Coronary artery (tissue), 2 donors: Measurements from ENCODE around the gene FANCB.
A peak's percentile ranks its signal among the peaks of the same experiment; 100 is the strongest.

Source experiments
- DNase-seq: peaks from one replicate; pipeline ENCODE4 v3.0.0-alpha.2; 2017; ENCODE audit warnings: low spot score
- H3K27ac ChIP-seq, 2 donors: fragments of 200-600 bp; sonication (generic); one replicate each; pipeline ENCODE4 v1.5.1; 2016 to 2019
- H3K4me3 ChIP-seq: fragments of 200-600 bp; sonication (generic); 2 replicates; pipeline ENCODE4 v1.5.1; 2016; ENCODE audit warnings: mild to moderate bottlenecking, moderate library complexity
- TF ChIP-seq, protein P1 (sequence below): fragments of 200-600 bp; sonication (generic); IDR thresholded peaks from one replicate; pipeline ENCODE4 v1.5.1; 2019; ENCODE audit warnings: antibody characterized with exemption

The FANCB gene

DNA sequence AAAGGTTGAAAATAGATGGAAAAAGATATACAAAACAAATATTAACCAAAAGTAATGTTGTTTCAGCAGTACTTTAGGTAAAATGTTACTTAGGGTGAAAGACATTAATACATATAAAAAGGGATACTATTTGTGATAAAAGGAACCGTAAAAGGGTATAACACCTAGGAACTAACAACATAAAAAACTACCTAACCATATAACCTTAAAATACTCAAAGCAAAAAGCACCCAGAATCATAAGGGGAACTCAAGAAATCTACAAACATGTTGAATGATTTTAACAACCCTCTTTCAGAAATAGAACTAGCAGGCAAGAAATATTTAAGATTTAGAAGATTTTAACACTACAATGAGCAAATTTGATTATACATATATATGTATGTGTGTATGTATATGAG is 11.8 kb upstream of the FANCB start:
- no peak overlapping the region for H3K27ac ChIP-seq
- DNase-seq, result no peak
- TF ChIP-seq, protein P1, sequence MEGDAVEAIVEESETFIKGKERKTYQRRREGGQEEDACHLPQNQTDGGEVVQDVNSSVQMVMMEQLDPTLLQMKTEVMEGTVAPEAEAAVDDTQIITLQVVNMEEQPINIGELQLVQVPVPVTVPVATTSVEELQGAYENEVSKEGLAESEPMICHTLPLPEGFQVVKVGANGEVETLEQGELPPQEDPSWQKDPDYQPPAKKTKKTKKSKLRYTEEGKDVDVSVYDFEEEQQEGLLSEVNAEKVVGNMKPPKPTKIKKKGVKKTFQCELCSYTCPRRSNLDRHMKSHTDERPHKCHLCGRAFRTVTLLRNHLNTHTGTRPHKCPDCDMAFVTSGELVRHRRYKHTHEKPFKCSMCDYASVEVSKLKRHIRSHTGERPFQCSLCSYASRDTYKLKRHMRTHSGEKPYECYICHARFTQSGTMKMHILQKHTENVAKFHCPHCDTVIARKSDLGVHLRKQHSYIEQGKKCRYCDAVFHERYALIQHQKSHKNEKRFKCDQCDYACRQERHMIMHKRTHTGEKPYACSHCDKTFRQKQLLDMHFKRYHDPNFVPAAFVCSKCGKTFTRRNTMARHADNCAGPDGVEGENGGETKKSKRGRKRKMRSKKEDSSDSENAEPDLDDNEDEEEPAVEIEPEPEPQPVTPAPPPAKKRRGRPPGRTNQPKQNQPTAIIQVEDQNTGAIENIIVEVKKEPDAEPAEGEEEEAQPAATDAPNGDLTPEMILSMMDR, result no peak

DNA sequence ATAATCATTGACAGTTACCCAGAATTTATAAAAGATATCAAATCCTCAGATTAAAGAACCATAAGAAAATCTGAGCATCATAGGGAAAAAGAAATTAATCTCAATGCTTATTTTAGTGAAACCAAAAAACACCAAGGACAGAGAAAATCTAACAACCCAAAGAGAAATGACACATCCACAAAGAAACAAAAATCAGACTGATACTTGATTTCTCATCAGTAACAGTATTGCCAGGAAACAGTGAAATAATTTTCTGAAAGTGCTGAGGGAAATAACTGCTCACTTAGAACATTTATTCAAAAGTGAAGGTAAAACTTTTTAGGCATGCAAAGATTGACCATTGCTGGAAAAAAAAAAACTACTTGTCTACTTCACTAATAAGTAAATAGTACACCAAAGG is 11.0 kb upstream of the FANCB start:
- Histone ChIP-seq H3K4me3 (no peak overlapping the region), H3K27ac (no peak overlapping the region)
- no peak for DNase-seq
- TF ChIP-seq, protein P1, result no peak

More for the DNA sequence above, 11.8 kb upstream of the FANCB start:
- H3K4me3 ChIP-seq, result no peak overlapping the region

DNA sequence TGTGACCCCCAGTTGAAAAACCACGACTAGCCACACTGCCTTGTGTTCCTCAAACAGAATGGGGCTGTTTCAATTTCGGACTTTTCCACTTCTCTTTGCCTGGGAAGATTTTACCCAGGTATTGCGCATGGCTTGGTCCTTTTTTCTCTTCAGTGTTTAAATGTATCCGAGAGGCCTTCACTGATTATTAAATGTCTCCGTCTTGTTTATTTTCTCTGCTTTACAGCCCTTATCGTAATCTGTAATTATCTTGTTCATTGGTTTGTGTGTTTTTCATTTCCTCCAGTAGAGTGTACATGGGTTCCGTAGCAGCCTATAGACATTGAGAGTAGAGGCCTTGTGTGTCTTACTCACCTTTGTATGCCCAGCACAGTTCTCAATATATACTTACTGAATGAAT is 2.8 kb upstream of the FANCB start:
- DNase-seq, result no peak
- TF ChIP-seq, protein P1, result no peak
- Histone ChIP-seq H3K27ac (no peak overlapping the region), H3K4me3 (no peak overlapping the region)

DNA sequence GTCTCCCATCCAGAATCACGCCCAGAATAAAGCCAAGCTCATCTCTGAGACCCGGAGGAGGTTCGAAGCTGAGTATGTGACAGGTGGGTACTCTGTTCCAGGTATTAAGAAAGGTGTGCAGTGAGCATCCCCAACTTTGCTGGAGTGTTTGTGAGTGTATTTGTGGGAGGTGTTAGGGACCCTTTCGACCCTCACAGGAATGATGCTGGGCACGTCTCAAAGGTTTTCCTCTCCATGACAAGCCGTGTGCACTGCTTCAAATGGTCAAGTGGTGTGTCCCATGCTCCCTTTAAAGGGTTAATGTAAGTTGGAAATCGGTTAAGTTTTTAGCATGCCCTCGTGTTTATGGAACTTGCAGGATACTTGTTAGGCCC is 794 bp upstream of the FANCB start:
- Histone ChIP-seq H3K27ac (peak overlapping the region; percentile 57 to 85), H3K4me3 (peak overlapping the region; percentile 75)
- no peak for DNase-seq
- TF ChIP-seq, protein P1, result no peak

DNA sequence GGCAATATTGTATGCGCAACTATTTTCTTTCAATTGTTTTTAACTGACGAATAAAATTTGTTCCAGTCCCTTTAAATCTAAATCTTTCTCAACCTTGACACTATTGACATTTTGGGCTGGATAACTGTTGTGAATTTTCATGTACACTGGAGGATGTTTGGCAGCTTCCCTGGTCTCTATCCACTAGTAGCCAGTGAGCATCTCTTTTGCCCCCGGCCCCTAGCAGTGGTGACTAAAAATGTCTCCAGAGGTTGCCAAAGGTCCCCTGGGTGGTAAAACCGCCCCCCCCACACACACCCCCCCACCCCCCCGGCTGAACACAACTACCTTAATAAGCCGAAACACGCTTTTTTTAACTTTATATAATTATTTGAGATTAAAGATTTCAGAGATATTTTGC is 514 bp downstream of the FANCB start:
- TF ChIP-seq, protein P1, result no peak
- peak overlapping the region; percentile 67 for H3K4me3 ChIP-seq
- no peak overlapping the region for H3K27ac ChIP-seq
- DNase-seq, result no peak

DNA sequence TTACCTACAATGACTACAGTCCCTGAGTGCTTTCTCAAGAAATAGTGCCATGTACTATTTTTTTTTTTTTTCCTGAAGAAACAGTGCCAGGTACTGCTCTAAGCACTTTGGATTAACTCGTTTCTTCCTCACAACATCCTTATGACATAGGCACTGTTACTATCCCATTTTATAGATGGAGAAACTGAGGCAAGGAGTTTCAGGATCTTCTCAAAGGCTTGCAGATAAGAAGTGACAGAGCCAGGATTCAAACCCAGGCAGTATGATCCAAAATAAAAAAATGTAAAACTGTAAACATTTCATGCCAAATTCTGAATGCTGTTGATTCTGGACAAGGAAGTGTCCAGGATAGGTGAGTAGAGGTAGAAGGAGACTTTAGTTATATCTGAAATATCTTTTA is 1.1 kb downstream of the FANCB start:
- DNase-seq, result no peak
- Histone ChIP-seq H3K4me3 (no peak overlapping the region), H3K27ac (no peak overlapping the region)
- TF ChIP-seq, protein P1, result no peak

DNA sequence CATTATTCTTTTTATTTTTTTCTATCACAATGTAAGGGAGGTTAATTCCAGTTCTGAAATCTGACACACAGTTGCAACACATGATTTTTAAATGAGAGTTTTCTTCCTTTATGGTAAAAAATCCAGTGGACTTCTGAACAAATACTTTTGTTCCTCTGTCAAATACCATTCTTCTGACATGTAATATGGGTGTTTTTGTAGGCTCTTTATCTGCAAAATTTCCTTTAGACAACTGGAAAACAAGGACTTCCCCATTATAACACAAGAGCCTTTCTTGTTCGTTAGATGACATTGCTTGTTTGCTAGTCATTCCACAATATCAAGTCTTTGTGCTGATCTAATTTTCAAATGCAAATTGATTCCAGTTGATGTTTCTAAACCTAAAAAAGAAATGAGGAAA is 7.7 kb downstream of the FANCB start:
- Histone ChIP-seq H3K27ac (no peak overlapping the region), H3K4me3 (no peak overlapping the region)
- no peak for DNase-seq
- TF ChIP-seq, protein P1, result no peak
